Measurements from ENCODE around the gene UACA. TPM values are rescaled to one million over a fixed set of nuclear protein-coding genes. Genes with fewer than 3 reads are reported as not detected.

UACA gene
- total and polyA plus RNA-seq, 3 experiments from 2014 or later = 0.53 to 0.81 TPM; not detected in 1

GRCh38 chr15:70801109-70801508 is 37.8 kb upstream of the UACA start:
- Histone ChIP-seq H3K4me1 (ENCODE audit: insufficient read depth, low read length) (no peaks in the 10 kb centered on the region), H3K36me3 (ENCODE audit: insufficient read depth, low read length) (no peaks in the 10 kb centered on the region), H3K9me3 (ENCODE audit: low read length) (no peaks in the 10 kb centered on the region), H3K4me3 (ENCODE audit: low read length) (no peak overlapping the region), H3K27ac (ENCODE audit: low read depth, low read length) (no peak overlapping the region), H3K27me3 (ENCODE audit: insufficient read depth, low read length, poor library complexity, severe bottlenecking) (no peaks in the 10 kb centered on the region)
- Mint-ChIP-seq H3K36me3 (no peaks in the 10 kb centered on the region), H3K9me3 (no peaks in the 10 kb centered on the region), H3K27me3 (peaks cover 7 to 15% of the 10 kb centered on the region in 2 donors), H3K27ac (no peak overlapping the region), H3K4me1 (no peaks in the 10 kb centered on the region), H3K4me3 (no peak overlapping the region)
- no peak for DNase-seq
- ChIA-PET POLR2A (no interaction called here), CTCF (interaction anchor here (1.2 kb wide), 1 partner anchor 10 kb away, joined by 4 read pairs; no protein-coding TSS in a partner anchor)

GRCh38 chr15:70799667-70800450 is 36.5 kb upstream of the UACA start:
- no peak overlapping the region for H3K27ac ChIP-seq (ENCODE audit: low read depth, low read length)
- no peaks in the 10 kb centered on the region for H3K27me3 ChIP-seq (ENCODE audit: insufficient read depth, low read length, poor library complexity, severe bottlenecking)
- Mint-ChIP-seq H3K36me3 (no peaks in the 10 kb centered on the region), H3K4me3 (no peak overlapping the region), H3K27me3 (peaks cover 7 to 15% of the 10 kb centered on the region in 2 donors), H3K4me1 (no peaks in the 10 kb centered on the region), H3K27ac (no peak overlapping the region), H3K9me3 (no peaks in the 10 kb centered on the region)
- ChIA-PET POLR2A (no interaction called here), CTCF (no interaction called here)
- DNase-seq = no peak
- H3K4me3 ChIP-seq (ENCODE audit: low read length) = no peak overlapping the region
- no peaks in the 10 kb centered on the region for H3K9me3 ChIP-seq (ENCODE audit: low read length)
- H3K4me1 ChIP-seq (ENCODE audit: insufficient read depth, low read length) = no peaks in the 10 kb centered on the region
- no peaks in the 10 kb centered on the region for H3K36me3 ChIP-seq (ENCODE audit: insufficient read depth, low read length)

GRCh38 chr15:70797464-70797863 is 34.1 kb upstream of the UACA start:
- no peaks in the 10 kb centered on the region for H3K36me3 ChIP-seq (ENCODE audit: insufficient read depth, low read length)
- H3K9me3 ChIP-seq (ENCODE audit: low read length) = no peaks in the 10 kb centered on the region
- H3K27ac Mint-ChIP-seq = no peak overlapping the region
- H3K4me3 ChIP-seq (ENCODE audit: low read length) = no peak overlapping the region
- H3K27me3 ChIP-seq (ENCODE audit: insufficient read depth, low read length, poor library complexity, severe bottlenecking) = no peaks in the 10 kb centered on the region
- ChIA-PET POLR2A (no interaction called here), CTCF (no interaction called here)
- H3K4me1 ChIP-seq (ENCODE audit: insufficient read depth, low read length) = no peaks in the 10 kb centered on the region
- peaks cover 6 to 7% of the 10 kb centered on the region in 2 donors for H3K27me3 Mint-ChIP-seq
- H3K27ac ChIP-seq (ENCODE audit: low read depth, low read length) = no peak overlapping the region
- DNase-seq = no peak
- no peaks in the 10 kb centered on the region for H3K9me3 Mint-ChIP-seq
- no peaks in the 10 kb centered on the region for H3K4me1 Mint-ChIP-seq
- no peak overlapping the region for H3K4me3 Mint-ChIP-seq
- H3K36me3 Mint-ChIP-seq = no peaks in the 10 kb centered on the region

- Mint-ChIP-seq H3K36me3 (no peaks in the 10 kb centered on the region), H3K4me3 (no peak overlapping the region), H3K9me3 (no peaks in the 10 kb centered on the region), H3K27me3 (peaks cover 6 to 7% of the 10 kb centered on the region in 2 donors), H3K4me1 (no peaks in the 10 kb centered on the region), H3K27ac (no peak overlapping the region)
- H3K27me3 ChIP-seq (ENCODE audit: insufficient read depth, low read length, poor library complexity, severe bottlenecking) = no peaks in the 10 kb centered on the region
- H3K36me3 ChIP-seq (ENCODE audit: insufficient read depth, low read length) = no peaks in the 10 kb centered on the region
- ChIA-PET POLR2A (no interaction called here), CTCF (interaction anchor here (0.6 kb wide), 1 partner anchor 9 kb away, joined by 3 read pairs; no protein-coding TSS in a partner anchor)
- H3K27ac ChIP-seq (ENCODE audit: low read depth, low read length) = no peak overlapping the region
- no peak overlapping the region for H3K4me3 ChIP-seq (ENCODE audit: low read length)
- H3K4me1 ChIP-seq (ENCODE audit: insufficient read depth, low read length) = no peaks in the 10 kb centered on the region
- DNase-seq = no peak
- no peaks in the 10 kb centered on the region for H3K9me3 ChIP-seq (ENCODE audit: low read length)
Observed at GRCh38 chr15:70796516-70797310, 33.4 kb upstream of the UACA start.

- POLR2A ChIA-PET = no interaction called here
- no peaks in the 10 kb centered on the region for H3K9me3 Mint-ChIP-seq
Observed at GRCh38 chr15:70795311-70795665, 31.9 kb upstream of the UACA start.

GRCh38 chr15:70794596-70795310 is 31.4 kb upstream of the UACA start:
- no peak overlapping the region for H3K4me3 ChIP-seq (ENCODE audit: low read length)
- H3K4me1 ChIP-seq (ENCODE audit: insufficient read depth, low read length) = no peaks in the 10 kb centered on the region
- no peaks in the 10 kb centered on the region for H3K9me3 Mint-ChIP-seq
- H3K27me3 ChIP-seq (ENCODE audit: insufficient read depth, low read length, poor library complexity, severe bottlenecking) = no peaks in the 10 kb centered on the region
- POLR2A ChIA-PET = no interaction called here
- H3K36me3 ChIP-seq (ENCODE audit: insufficient read depth, low read length) = no peaks in the 10 kb centered on the region
- H3K4me1 Mint-ChIP-seq = no peaks in the 10 kb centered on the region
- H3K27me3 Mint-ChIP-seq = peaks cover 3 to 6% of the 10 kb centered on the region in 2 donors
- no peak for DNase-seq
- H3K27ac ChIP-seq (ENCODE audit: low read depth, low read length) = no peak overlapping the region
- no peaks in the 10 kb centered on the region for H3K36me3 Mint-ChIP-seq
- H3K27ac Mint-ChIP-seq = peak overlapping the region in 1 of 8 donors; percentile 76
- CTCF ChIA-PET = no interaction called here
- no peaks in the 10 kb centered on the region for H3K9me3 ChIP-seq (ENCODE audit: low read length)
- no peak overlapping the region for H3K4me3 Mint-ChIP-seq

More at GRCh38 chr15:70795311-70795665, 31.9 kb upstream of the UACA start:
- no peaks in the 10 kb centered on the region for H3K36me3 ChIP-seq (ENCODE audit: insufficient read depth, low read length)
- DNase-seq = no peak
- no peak overlapping the region for H3K4me3 ChIP-seq (ENCODE audit: low read length)
- H3K27ac ChIP-seq (ENCODE audit: low read depth, low read length) = no peak overlapping the region
- Mint-ChIP-seq H3K4me1 (no peaks in the 10 kb centered on the region), H3K36me3 (no peaks in the 10 kb centered on the region), H3K27me3 (peaks cover 6 to 7% of the 10 kb centered on the region in 2 donors), H3K4me3 (no peak overlapping the region), H3K27ac (no peak overlapping the region)
- CTCF ChIA-PET = no interaction called here
- H3K4me1 ChIP-seq (ENCODE audit: insufficient read depth, low read length) = no peaks in the 10 kb centered on the region
- H3K9me3 ChIP-seq (ENCODE audit: low read length) = no peaks in the 10 kb centered on the region
- no peaks in the 10 kb centered on the region for H3K27me3 ChIP-seq (ENCODE audit: insufficient read depth, low read length, poor library complexity, severe bottlenecking)

GRCh38 chr15:70793694-70794093 is 30.3 kb upstream of the UACA start:
- Mint-ChIP-seq H3K27ac (no peak overlapping the region), H3K36me3 (no peaks in the 10 kb centered on the region), H3K4me3 (no peak overlapping the region), H3K9me3 (no peaks in the 10 kb centered on the region), H3K27me3 (peaks cover 6 to 7% of the 10 kb centered on the region in 2 donors), H3K4me1 (no peaks in the 10 kb centered on the region)
- ChIA-PET POLR2A (no interaction called here), CTCF (no interaction called here)
- H3K27ac ChIP-seq (ENCODE audit: low read depth, low read length) = no peak overlapping the region
- no peaks in the 10 kb centered on the region for H3K36me3 ChIP-seq (ENCODE audit: insufficient read depth, low read length)
- no peaks in the 10 kb centered on the region for H3K27me3 ChIP-seq (ENCODE audit: insufficient read depth, low read length, poor library complexity, severe bottlenecking)
- DNase-seq = no peak
- H3K4me3 ChIP-seq (ENCODE audit: low read length) = no peak overlapping the region
- no peaks in the 10 kb centered on the region for H3K9me3 ChIP-seq (ENCODE audit: low read length)
- no peaks in the 10 kb centered on the region for H3K4me1 ChIP-seq (ENCODE audit: insufficient read depth, low read length)

- H3K4me1 ChIP-seq (ENCODE audit: insufficient read depth, low read length) = no peaks in the 10 kb centered on the region
- H3K36me3 ChIP-seq (ENCODE audit: insufficient read depth, low read length) = no peaks in the 10 kb centered on the region
- CTCF ChIA-PET = no interaction called here
- no peak overlapping the region for H3K27ac ChIP-seq (ENCODE audit: low read depth, low read length)
- no peaks in the 10 kb centered on the region for H3K27me3 ChIP-seq (ENCODE audit: insufficient read depth, low read length, poor library complexity, severe bottlenecking)
- Mint-ChIP-seq H3K9me3 (no peaks in the 10 kb centered on the region), H3K36me3 (no peaks in the 10 kb centered on the region), H3K4me3 (no peak overlapping the region), H3K4me1 (no peaks in the 10 kb centered on the region), H3K27ac (no peak overlapping the region), H3K27me3 (peaks cover 3 to 5% of the 10 kb centered on the region in 2 donors)
- no peak overlapping the region for H3K4me3 ChIP-seq (ENCODE audit: low read length)
- no peak for DNase-seq
- H3K9me3 ChIP-seq (ENCODE audit: low read length) = no peaks in the 10 kb centered on the region
- POLR2A ChIA-PET = no interaction called here
Observed at GRCh38 chr15:70792171-70792573, 28.8 kb upstream of the UACA start.

Measured in CD8-positive, alpha-beta memory T cell (primary cell).